A549 (cell line): ENCODE results near the gene SCNN1A.

Experiments used
- CHD2 ChIP-seq: fragments of 150-350 bp; IDR thresholded peaks from 2 replicates; pipeline ENCODE4 v1.6.1; 2014; ENCODE audit warnings: low read length; ENCODE audit not compliant: partially characterized antibody
- CTCF ChIP-seq: fragments of >200 bp; sonication (Bioruptor Twin); formaldehyde crosslinking; IDR thresholded peaks from 3 replicates; pipeline ENCODE4 v1.5.1; 2016
- ELK1 ChIP-seq: fragments of 150-350 bp; IDR thresholded peaks from 2 replicates; pipeline ENCODE4 v1.6.1; 2014; ENCODE audit warnings: low read depth, mild to moderate bottlenecking, low read length
- EP300 ChIP-seq, 2 experiments: fragments of >200 bp; sonication (Bioruptor Twin); formaldehyde crosslinking; IDR thresholded peaks; 2 replicates in 1 of 2; 3 replicates in 1 of 2; pipeline ENCODE4 v1.6.1; 2016 to 2017
- FOSL2 ChIP-seq, 2 experiments: fragments of 450-650 bp in 1 of 2; fragments of >200 bp in 1 of 2; sonication (Bioruptor Twin) in 1 of 2; formaldehyde crosslinking; IDR thresholded peaks; 2 replicates each; pipeline versions ENCODE4 v1.5.0 to v1.6.1; 2016 to 2020; ENCODE audit warnings: mild to moderate bottlenecking in 1 of 2, moderate library complexity in 1 of 2
- FOXS1 ChIP-seq: fragments of 250-450 bp; sonication (Bioruptor Pico); IDR thresholded peaks from 2 replicates; pipeline ENCODE4 v1.5.0; 2020; ENCODE audit warnings: mild to moderate bottlenecking, moderate library complexity
- MAFK ChIP-seq: fragments of 450-650 bp; IDR thresholded peaks from 2 replicates; pipeline ENCODE4 v1.6.1; 2014; ENCODE audit not compliant: partially characterized antibody
- NPAS2 ChIP-seq: fragments of 250-450 bp; sonication (Bioruptor Pico); IDR thresholded peaks from 2 replicates; pipeline ENCODE4 v1.8.0; 2022; ENCODE audit warnings: mild to moderate bottlenecking, moderate library complexity, borderline replicate concordance
- POLR2A ChIP-seq: IDR thresholded peaks from 2 replicates; pipeline ENCODE4 v1.6.1; 2012; ENCODE audit warnings: mild to moderate bottlenecking, low read length
- RAD21 ChIP-seq, 2 experiments: fragments of >200 bp in 1 of 2; sonication (Bioruptor Twin) in 1 of 2; formaldehyde crosslinking in 1 of 2; IDR thresholded peaks in 1 of 2; conservative IDR thresholded peaks in 1 of 2; 2 replicates in 1 of 2; 3 replicates in 1 of 2; pipeline ENCODE4 v1.6.1; 2012 to 2018; ENCODE audit warnings: inconsistent platforms in 1 of 2
- TF ChIP-seq, protein P1 (sequence below): fragments of 450-650 bp; IDR thresholded peaks from 2 replicates; pipeline ENCODE4 v1.6.1; 2014; ENCODE audit warnings: antibody characterized with exemption
- TF ChIP-seq, protein P2 (sequence below): fragments of 250-450 bp; sonication (Bioruptor Pico); IDR thresholded peaks from 2 replicates; pipeline ENCODE4 v1.5.0; 2020; ENCODE audit warnings: low read depth, mild to moderate bottlenecking, moderate library complexity

GRCh38 chr12:6369916-6370575 lies 5.3 kb downstream of the SCNN1A start:
- TF ChIP-seq POLR2A: no peak; the same call in 1 of the 2 replicates
- no peak for TF ChIP-seq CTCF
- no peak for TF ChIP-seq FOXS1 (CRISPR knock-in tag)
- no peak for TF ChIP-seq EP300 (IDR thresholded peaks at IDR 0.05)
- TF ChIP-seq ELK1: no peak
- no peak for TF ChIP-seq RAD21 (conservative IDR thresholded peaks at IDR 0.05 in 1 of 2, IDR thresholded peaks at IDR 0.05 in 1 of 2)
- no peak for TF ChIP-seq NPAS2 (CRISPR knock-in tag)
- TF ChIP-seq MAFK: no peak
- no peak for TF ChIP-seq CHD2
- 0 out of 2 replicates have a peak, but pooled peaks have one; percentile 31 for TF ChIP-seq FOSL2 (IDR thresholded peaks at IDR 0.05)
- TF ChIP-seq FOSL2 (CRISPR knock-in tag; IDR thresholded peaks at IDR 0.05): peak; percentile 83
- TF ChIP-seq, protein P1, sequence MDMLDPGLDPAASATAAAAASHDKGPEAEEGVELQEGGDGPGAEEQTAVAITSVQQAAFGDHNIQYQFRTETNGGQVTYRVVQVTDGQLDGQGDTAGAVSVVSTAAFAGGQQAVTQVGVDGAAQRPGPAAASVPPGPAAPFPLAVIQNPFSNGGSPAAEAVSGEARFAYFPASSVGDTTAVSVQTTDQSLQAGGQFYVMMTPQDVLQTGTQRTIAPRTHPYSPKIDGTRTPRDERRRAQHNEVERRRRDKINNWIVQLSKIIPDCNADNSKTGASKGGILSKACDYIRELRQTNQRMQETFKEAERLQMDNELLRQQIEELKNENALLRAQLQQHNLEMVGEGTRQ: no peak
- TF ChIP-seq, protein P2, sequence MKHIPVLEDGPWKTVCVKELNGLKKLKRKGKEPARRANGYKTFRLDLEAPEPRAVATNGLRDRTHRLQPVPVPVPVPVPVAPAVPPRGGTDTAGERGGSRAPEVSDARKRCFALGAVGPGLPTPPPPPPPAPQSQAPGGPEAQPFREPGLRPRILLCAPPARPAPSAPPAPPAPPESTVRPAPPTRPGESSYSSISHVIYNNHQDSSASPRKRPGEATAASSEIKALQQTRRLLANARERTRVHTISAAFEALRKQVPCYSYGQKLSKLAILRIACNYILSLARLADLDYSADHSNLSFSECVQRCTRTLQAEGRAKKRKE (CRISPR knock-in tag): no peak
